K562 (cell line): Measurements from ENCODE around the gene INHBC. TPM values are rescaled to one million over a fixed set of nuclear protein-coding genes. Genes with fewer than 3 reads are reported as not detected.

Source experiments
- CEBPG ChIP-seq, 3 experiments: fragments of 200-800 bp in 1 of 3; sonication (Bioruptor generic) in 1 of 3; sonication (generic) in 1 of 3; formaldehyde crosslinking in 1 of 3; IDR thresholded peaks in 2 of 3; conservative IDR thresholded peaks in 1 of 3; 2 replicates each; pipeline versions ENCODE4 v1.6.1 to v1.8.0; 2016 to 2022; ENCODE audit warnings: missing compliant biosample characterization in 2 of 3, missing genetic modification characterization in 2 of 3, mild to moderate bottlenecking in 1 of 3, missing genetic modification reagents in 1 of 3
- CHCHD3 ChIP-seq: fragments of 250-450 bp; sonication (Bioruptor Pico); IDR thresholded peaks from 2 replicates; pipeline ENCODE4 v2.1.2; 2022; ENCODE audit warnings: mild to moderate bottlenecking
- ESRRA ChIP-seq: fragments of 450-650 bp; IDR thresholded peaks from 2 replicates; pipeline ENCODE4 v1.6.1; 2014; ENCODE audit warnings: low read depth, mild to moderate bottlenecking, moderate library complexity, borderline replicate concordance
- ESRRB ChIP-seq: fragments of 250-450 bp; sonication (Bioruptor Pico); IDR thresholded peaks from 2 replicates; pipeline ENCODE4 v1.5.0; 2020; ENCODE audit warnings: mild to moderate bottlenecking, moderate library complexity, borderline replicate concordance
- FOXA3 ChIP-seq, 2 experiments: fragments of 450-650 bp in 1 of 2; sonication (generic) in 1 of 2; formaldehyde crosslinking; IDR thresholded peaks in 1 of 2; conservative IDR thresholded peaks in 1 of 2; 2 replicates each; pipeline versions ENCODE4 v1.4.0 to v1.8.0; 2020 to 2022; ENCODE audit warnings: mild to moderate bottlenecking in 2 of 2, missing genetic modification reagents in 1 of 2
- GTF2E2 ChIP-seq: fragments of 200-800 bp; sonication (Bioruptor generic); IDR thresholded peaks from 2 replicates; pipeline ENCODE4 v1.6.1; 2016; ENCODE audit warnings: missing genetic modification characterization, missing compliant biosample characterization
- ID3 ChIP-seq, 2 experiments: fragments of 250-450 bp in 1 of 2; fragments of 450-650 bp in 1 of 2; sonication (Bioruptor Pico) in 1 of 2; IDR thresholded peaks; 2 replicates each; pipeline versions ENCODE4 v1.6.1 to v1.8.0; 2016 to 2021; ENCODE audit warnings: mild to moderate bottlenecking in 2 of 2, moderate library complexity in 2 of 2, missing compliant biosample characterization in 1 of 2, missing genetic modification characterization in 1 of 2
- IRF2 ChIP-seq: sonication (generic); formaldehyde crosslinking; IDR thresholded peaks from 2 replicates; pipeline ENCODE4 v1.8.1; 2022; ENCODE audit warnings: mild to moderate bottlenecking, missing genetic modification reagents
- MCM2 ChIP-seq: fragments of 450-650 bp; IDR thresholded peaks from 2 replicates; pipeline ENCODE4 v1.6.1; 2017; ENCODE audit warnings: low read depth, mild to moderate bottlenecking
- RBBP5 ChIP-seq: fragments of 200-600 bp; sonication (generic); IDR thresholded peaks from 2 replicates; pipeline ENCODE4 v1.6.1; 2012; ENCODE audit warnings: borderline replicate concordance, mild to moderate bottlenecking, low read length, control low read depth, inconsistent platforms; ENCODE audit not compliant: insufficient read depth, poor library complexity, severe bottlenecking
- SREBF2 ChIP-seq: sonication (generic); formaldehyde crosslinking; IDR thresholded peaks from 2 replicates; pipeline ENCODE4 v1.4.0; 2020; ENCODE audit warnings: mild to moderate bottlenecking, missing genetic modification reagents
- ZBTB43 ChIP-seq: sonication (generic); formaldehyde crosslinking; IDR thresholded peaks from 2 replicates; pipeline ENCODE4 v1.8.0; 2023; ENCODE audit warnings: mild to moderate bottlenecking, missing genetic modification reagents
- ZC3H8 ChIP-seq: fragments of 450-650 bp; IDR thresholded peaks from 2 replicates; pipeline ENCODE4 v1.6.1; 2017
- ZNF3 ChIP-seq: fragments of 250-450 bp; sonication (Bioruptor Pico); IDR thresholded peaks from 2 replicates; pipeline ENCODE4 v1.5.0; 2021; ENCODE audit warnings: mild to moderate bottlenecking, moderate library complexity
- ZNF507 ChIP-seq: conservative IDR thresholded peaks from 2 replicates; pipeline ENCODE4 v1.6.1; 2017; ENCODE audit warnings: missing genetic modification characterization, missing compliant biosample characterization
- ZNF589 ChIP-seq: fragments of 200-800 bp; sonication (Bioruptor generic); IDR thresholded peaks from 2 replicates; pipeline ENCODE4 v1.6.1; 2016; ENCODE audit warnings: low read depth, missing genetic modification characterization, missing compliant biosample characterization
- polyA plus RNA-seq, 8 experiments: library from polyadenylated mRNA; depleted of rRNA in 4 of 8; stranded (reverse) in 5 of 8; unstranded in 3 of 8; fragments of >200 nt; fragmentation: Nextera tagmentation in 2 of 8; fragmentation: Illumina TruSeq in 1 of 8; extraction: Ambion mirVana in 2 of 8; extraction: Trizol in 1 of 8; gene quantifications; 2 replicates each; pipeline versions ENCODE4 v1.2.1 to v1.2.3, GENCODE V29; 2011 to 2014; ENCODE audit warnings: inconsistent platforms in 1 of 8, missing spikeins in 1 of 8
- total RNA-seq, 7 experiments: library from RNA; depleted of rRNA in 6 of 7; stranded (reverse); fragments of >200 nt in 6 of 7; fragmentation: Illumina TruSeq in 2 of 7; extraction: Trizol in 2 of 7; gene quantifications; 2 replicates each; pipeline versions ENCODE4 v1.2.1 to v1.2.3, GENCODE V29; 2011 to 2021; ENCODE audit warnings: low replicate concordance in 1 of 7
- TF ChIP-seq, protein P1 (sequence below): sonication (generic); formaldehyde crosslinking; IDR thresholded peaks from 2 replicates; pipeline ENCODE4 v1.8.0; 2022; ENCODE audit warnings: mild to moderate bottlenecking, missing genetic modification reagents
- TF ChIP-seq, protein P2 (sequence below): fragments of 250-450 bp; sonication (Bioruptor Pico); IDR thresholded peaks from 2 replicates; pipeline ENCODE4 v1.8.0; 2022; ENCODE audit warnings: moderate library complexity, mild to moderate bottlenecking, inconsistent platforms
- TF ChIP-seq, protein P3 (sequence below): fragments of 450-650 bp; formaldehyde crosslinking; IDR thresholded peaks from 2 replicates; pipeline ENCODE4 v1.4.0; 2022; ENCODE audit warnings: missing genetic modification characterization
- TF ChIP-seq, protein P4 (sequence below): sonication (generic); formaldehyde crosslinking; IDR thresholded peaks from 2 replicates; pipeline ENCODE4 v1.8.0; 2022; ENCODE audit warnings: mild to moderate bottlenecking, missing genetic modification reagents

INHBC gene
- total and polyA plus RNA-seq, 9 of the 15 experiments (the other 6 are each of a cell fraction or from before 2014, with no cell fraction given) = 0.07 to 0.24 (median 0.15) TPM; not detected in 4

GRCh38 chr12:57459055-57459749 lies 24.6 kb downstream of the INHBC start (continued):
- no peak for TF ChIP-seq GTF2E2 (tag)
- no peak for TF ChIP-seq ZC3H8
- TF ChIP-seq ESRRA = peak; percentile 56; the same call in 1 of the 2 replicates
- TF ChIP-seq FOXA3 (CRISPR knock-in tag; conservative IDR thresholded peaks at IDR 0.05 in 1 of 2, IDR thresholded peaks at IDR 0.05 in 1 of 2) = 0 out of 4 replicates have a peak, but pooled peaks of 1 of the 2 experiments have one; percentile 26
- TF ChIP-seq SREBF2 (CRISPR knock-in tag) = no peak
- TF ChIP-seq, protein P1, sequence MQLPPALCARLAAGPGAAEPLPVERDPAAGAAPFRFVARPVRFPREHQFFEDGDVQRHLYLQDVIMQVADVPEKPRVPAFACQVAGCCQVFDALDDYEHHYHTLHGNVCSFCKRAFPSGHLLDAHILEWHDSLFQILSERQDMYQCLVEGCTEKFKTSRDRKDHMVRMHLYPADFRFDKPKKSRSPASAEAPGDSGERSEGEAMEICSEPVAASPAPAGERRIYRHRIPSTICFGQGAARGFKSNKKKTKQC = peak; percentile 68; the same call in 1 of the 2 replicates
- no peak for TF ChIP-seq ZBTB43 (CRISPR knock-in tag)
- no peak for TF ChIP-seq ZNF589 (CRISPR knock-in tag)
- no peak for TF ChIP-seq IRF2 (CRISPR knock-in tag)
- TF ChIP-seq, protein P2, sequence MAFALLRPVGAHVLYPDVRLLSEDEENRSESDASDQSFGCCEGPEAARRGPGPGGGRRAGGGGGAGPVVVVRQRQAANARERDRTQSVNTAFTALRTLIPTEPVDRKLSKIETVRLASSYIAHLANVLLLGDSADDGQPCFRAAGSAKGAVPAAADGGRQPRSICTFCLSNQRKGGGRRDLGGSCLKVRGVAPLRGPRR (CRISPR knock-in tag) = no peak
- TF ChIP-seq, protein P3, sequence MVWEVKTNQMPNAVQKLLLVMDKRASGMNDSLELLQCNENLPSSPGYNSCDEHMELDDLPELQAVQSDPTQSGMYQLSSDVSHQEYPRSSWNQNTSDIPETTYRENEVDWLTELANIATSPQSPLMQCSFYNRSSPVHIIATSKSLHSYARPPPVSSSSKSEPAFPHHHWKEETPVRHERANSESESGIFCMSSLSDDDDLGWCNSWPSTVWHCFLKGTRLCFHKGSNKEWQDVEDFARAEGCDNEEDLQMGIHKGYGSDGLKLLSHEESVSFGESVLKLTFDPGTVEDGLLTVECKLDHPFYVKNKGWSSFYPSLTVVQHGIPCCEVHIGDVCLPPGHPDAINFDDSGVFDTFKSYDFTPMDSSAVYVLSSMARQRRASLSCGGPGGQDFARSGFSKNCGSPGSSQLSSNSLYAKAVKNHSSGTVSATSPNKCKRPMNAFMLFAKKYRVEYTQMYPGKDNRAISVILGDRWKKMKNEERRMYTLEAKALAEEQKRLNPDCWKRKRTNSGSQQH (CRISPR knock-in tag) = no peak
- TF ChIP-seq ESRRB (CRISPR knock-in tag) = no peak
- TF ChIP-seq ID3 (CRISPR knock-in tag; IDR thresholded peaks at IDR 0.05) = no peak
- no peak for TF ChIP-seq ID3 (tag; IDR thresholded peaks at IDR 0.05)
- TF ChIP-seq ZNF3 (CRISPR knock-in tag) = no peak
- TF ChIP-seq, protein P4, sequence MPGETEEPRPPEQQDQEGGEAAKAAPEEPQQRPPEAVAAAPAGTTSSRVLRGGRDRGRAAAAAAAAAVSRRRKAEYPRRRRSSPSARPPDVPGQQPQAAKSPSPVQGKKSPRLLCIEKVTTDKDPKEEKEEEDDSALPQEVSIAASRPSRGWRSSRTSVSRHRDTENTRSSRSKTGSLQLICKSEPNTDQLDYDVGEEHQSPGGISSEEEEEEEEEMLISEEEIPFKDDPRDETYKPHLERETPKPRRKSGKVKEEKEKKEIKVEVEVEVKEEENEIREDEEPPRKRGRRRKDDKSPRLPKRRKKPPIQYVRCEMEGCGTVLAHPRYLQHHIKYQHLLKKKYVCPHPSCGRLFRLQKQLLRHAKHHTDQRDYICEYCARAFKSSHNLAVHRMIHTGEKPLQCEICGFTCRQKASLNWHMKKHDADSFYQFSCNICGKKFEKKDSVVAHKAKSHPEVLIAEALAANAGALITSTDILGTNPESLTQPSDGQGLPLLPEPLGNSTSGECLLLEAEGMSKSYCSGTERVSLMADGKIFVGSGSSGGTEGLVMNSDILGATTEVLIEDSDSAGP (CRISPR knock-in tag) = peak; percentile 13; the same call in 1 of the 2 replicates
- no peak for TF ChIP-seq CEBPG (CRISPR knock-in tag; IDR thresholded peaks at IDR 0.05)
- no peak for TF ChIP-seq CEBPG (tag; conservative IDR thresholded peaks at IDR 0.05 in 1 of 2, IDR thresholded peaks at IDR 0.05 in 1 of 2)
- TF ChIP-seq RBBP5 = no peak
- no peak for TF ChIP-seq ZNF507
- TF ChIP-seq CHCHD3 (CRISPR knock-in tag) = no peak
- no peak for TF ChIP-seq MCM2
